ELR (cell line): ENCODE results near the gene ASMTL.
"Not testable (repeated sequence)": the region's sequence is repeated elsewhere in the genome, so short reads cannot be mapped to it uniquely, and the experiment has no call there.

Experiments used
- DNase-seq: peaks from one replicate; pipeline ENCODE4 v3.0.0-alpha.2; 2015; ENCODE audit warnings: low read depth

The ASMTL gene

DNA sequence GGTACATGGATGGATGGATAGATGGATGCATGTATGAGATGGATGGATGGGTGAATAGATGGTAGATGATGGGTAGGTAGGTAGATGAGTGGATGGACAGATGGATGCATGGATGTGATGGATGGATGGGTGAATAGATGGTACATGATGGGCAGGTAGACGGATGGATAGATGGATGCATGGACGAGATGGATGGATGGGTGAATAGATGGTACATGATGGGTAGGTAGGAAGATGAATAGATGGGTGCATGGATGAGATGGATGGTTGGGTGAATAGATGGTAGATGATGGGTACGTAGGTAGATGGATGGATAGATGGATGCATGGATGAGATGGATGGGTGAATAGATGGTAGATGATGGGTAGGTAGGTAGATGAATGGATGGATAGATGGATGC lies 48.8 kb downstream of the ASMTL start:
- not testable (repeated sequence) for DNase-seq

GRCh38 chrX:1403228-1403627 lies 49.5 kb downstream of the ASMTL start:
- no peak for DNase-seq

- no peak for DNase-seq
Measured at GRCh38 chrX:1401611-1402430, 50.9 kb downstream of the ASMTL start.

DNA sequence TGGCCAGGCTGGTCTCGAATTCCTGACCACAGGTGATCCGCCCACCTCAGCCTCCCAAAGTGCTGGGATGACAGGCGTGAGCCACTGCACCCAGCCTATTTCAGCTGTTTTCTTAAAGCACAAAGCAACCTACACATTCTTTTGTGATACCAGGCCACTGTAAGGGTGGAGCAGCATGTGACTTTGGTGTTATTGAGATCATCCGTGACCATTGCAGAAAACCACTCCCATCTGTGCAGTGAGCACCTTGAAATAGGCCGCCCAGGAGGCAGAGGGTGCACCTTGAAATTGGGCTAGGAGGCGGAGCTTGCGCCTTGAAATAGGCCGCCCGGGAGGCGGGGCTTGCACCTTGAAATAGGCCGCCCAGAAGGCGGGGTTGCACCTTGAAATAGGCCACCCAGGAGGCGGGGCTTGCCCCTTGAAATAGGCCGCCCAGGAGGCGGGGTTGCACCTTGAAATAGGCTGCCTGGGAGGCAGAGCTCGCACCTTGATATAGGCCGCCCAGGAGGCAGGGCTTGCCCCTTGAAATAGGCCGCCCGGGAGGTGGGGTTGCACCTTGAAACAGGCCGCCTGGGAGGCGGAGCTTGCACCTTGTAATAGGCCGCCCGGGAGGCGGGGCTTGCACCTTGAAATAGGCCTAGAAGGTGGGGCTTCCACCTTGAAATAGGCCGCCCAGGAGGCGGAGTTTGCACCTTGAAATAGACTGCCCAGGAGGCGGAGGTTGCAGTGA lies 51.8 kb downstream of the ASMTL start:
- no peak for DNase-seq

- DNase-seq, result no peak
Measured at GRCh38 chrX:1400049-1400448, 52.7 kb downstream of the ASMTL start.

- DNase-seq, result no peak
Measured at GRCh38 chrX:1398431-1399340, 54.0 kb downstream of the ASMTL start.

GRCh38 chrX:1397441-1398270 lies 55.1 kb downstream of the ASMTL start:
- DNase-seq, result no peak

DNA sequence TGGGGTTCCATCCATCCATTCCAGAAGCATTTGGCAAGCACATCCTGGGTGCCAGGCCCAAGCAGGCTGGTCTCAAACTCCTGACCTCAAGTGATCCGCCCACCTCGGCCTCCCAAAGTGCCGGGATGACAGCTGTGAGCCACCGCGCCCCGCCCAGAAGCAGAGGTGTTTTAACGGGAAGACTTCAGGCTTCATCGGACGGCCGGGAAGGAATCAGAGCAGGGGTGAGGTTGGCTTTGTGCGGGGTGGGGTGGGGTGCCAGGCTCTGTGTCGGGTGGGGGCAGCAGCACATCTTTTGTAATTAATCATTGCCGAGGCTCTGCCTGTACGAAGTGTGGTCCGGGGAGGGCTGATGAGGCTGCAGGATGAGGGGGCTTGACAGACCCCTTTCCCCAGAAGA lies 55.7 kb downstream of the ASMTL start:
- DNase-seq, result no peak

DNA sequence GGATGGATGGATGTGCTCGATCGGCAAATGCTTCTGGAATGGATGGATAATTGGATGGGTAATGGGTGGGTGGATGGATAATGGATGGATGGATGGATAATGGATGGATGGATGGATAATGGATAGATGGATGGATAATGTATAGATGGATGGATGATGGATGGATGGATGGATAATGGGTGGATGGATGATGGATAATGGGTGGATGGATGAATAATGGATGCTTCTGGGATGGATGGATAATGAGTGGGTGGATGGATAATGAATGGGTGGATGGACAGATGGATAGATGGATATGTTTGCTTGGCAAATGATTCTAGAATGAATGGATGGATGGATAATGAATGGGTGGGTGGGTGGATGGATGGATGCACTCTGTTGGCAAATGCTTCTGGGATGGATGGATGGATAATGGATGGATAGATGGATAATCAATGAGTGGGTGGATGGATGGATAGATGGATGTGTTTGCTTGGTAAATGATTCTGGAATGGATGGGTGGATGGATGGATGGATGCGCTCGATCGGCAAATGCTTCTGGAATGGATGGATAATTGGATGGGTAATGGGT lies 57.0 kb downstream of the ASMTL start:
- DNase-seq, result no peak

DNA sequence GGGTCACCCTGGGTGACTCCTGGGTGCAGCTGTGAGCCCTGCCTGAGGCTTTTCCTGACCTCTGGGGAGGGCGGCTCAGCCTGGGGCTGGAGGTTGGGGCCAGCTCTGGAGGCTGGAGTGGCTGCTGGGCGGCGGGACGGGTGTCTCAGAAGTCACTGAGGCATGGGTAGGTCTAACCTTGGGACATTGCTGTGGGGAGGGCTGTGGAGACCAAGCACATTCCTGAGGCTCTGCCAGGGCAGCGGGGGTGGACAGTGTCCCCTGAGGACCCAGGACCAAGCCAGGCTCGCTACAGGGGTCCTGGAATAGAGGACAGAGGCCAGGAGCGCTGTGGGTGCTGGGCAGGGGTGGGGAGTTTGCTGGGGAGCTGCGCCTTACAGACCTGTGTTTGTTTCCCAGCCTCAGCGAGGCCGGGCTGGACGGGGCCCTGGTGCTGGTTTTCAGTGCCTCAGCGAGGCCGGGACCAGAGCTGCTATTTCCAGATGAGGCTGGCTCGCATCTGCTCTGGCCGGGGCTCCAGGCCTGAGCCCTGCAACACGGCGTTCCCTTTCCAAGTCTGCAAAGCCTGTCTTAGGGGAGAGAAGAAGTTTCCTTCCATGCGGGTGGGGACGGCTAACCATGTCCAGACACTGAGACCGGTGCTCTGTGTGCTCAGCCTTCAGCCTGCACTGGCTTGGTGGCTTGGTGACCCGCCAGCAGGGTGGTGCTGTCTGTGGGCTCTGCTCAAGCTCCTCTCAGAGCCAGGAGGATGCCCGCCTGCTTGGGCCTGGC lies 57.8 kb downstream of the ASMTL start:
- DNase-seq, result no peak

DNA sequence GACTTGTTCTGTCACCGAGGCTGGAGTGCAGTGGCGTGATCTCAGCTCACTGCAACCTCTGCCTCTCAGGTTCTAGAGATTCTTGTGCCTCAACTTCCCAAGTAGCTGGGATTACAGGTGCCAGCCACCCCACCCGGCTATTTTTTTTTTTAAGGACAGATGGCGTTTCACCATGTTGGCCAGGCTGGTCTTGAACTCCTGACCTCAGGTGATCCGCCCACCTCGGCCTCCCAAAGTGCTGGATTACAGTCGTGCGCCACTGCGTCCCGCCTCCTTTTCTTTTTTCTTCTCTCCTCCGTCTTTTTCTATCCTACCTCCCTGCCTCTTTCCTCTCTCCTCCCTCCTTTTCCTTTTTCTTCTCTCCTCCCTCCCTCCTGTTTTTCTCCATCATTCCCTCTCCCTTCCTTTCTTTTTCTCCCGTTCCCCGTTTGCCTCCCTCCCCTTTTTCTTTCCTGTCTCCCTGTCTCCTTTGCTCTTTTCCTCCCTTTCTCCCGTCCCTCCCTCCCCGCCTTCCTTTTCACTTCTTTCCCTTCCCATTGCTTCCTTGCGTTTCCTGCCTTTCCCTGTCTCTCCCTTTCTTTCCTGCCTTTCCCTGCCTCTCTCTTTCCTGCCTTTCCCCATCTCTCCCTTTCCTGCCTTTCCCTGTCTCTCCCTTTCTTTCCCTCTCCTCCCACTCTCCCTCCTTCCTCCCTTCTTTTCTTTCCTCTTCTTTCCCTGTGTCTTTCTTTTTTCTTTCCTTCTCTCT lies 58.7 kb downstream of the ASMTL start:
- no peak for DNase-seq

- peak; percentile 76 for DNase-seq
Measured at GRCh38 chrX:1392376-1393068, 60.2 kb downstream of the ASMTL start.

DNA sequence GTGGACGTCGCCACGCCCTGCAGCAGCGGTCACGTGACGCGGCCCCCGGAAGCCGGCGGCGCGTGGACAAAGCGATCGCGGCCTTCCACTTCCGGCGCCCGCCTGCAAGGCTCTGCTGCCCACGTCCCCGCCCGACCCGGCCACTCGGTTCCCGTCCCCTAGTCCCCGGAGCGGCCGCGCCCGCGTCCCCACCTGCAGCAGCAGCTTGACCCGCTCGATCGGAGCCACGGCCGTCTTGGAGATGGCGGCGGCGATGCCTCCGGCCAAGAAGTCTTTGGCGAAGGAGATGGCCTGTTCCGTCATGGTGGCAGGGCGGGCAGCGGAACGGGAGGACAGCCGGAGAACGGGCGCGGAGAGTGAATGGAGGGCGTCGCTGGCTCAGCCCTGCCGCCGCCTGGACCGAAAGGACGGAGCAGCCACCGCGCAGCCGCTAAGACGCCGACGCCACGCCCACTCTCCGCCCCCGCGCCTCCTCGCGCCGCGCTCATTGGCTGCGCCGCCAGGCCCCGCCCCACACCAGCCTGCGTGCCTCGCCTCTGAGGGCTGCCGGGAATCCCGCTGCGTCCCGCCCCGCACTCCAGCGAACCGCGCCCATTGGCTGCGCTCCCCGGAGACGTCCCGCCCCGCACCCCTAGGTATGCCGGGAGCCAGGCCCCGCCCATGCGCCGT lies 60.9 kb downstream of the ASMTL start, which contains the start of gene SLC25A6:
SLC25A6 (minus strand) TSS at position 407 of the 669 bp plus-strand sequence; CDS start at position 303, 104 bp downstream.
- peak; percentile 97 for DNase-seq

- DNase-seq, result no peak
Measured at GRCh38 chrX:1391370-1391706, 61.4 kb downstream of the ASMTL start.

GRCh38 chrX:1390621-1391369 lies 61.9 kb downstream of the ASMTL start:
- DNase-seq, result no peak

- DNase-seq, result no peak
Measured at GRCh38 chrX:1389993-1390285, 62.8 kb downstream of the ASMTL start.

GRCh38 chrX:1389181-1389992 lies 63.3 kb downstream of the ASMTL start:
- DNase-seq, result no peak
